GM23248 (cell line): Measurements from ENCODE around the gene GALNS. TPM values are rescaled to one million over a fixed set of nuclear protein-coding genes. Genes with fewer than 3 reads are reported as not detected.

Experiments used
- DNase-seq: peaks from one replicate; pipeline ENCODE4 v3.0.0-alpha.2; 2015
- H2AFZ ChIP-seq: fragments of 200-600 bp; sonication (generic); 2 replicates; pipeline ENCODE4 v1.6.1; 2016; ENCODE audit warnings: antibody characterized with exemption
- H3F3A ChIP-seq: fragments of 200-600 bp; sonication (generic); 2 replicates; pipeline ENCODE4 v1.6.1; 2016; ENCODE audit warnings: mild to moderate bottlenecking, antibody characterized with exemption, mixed run types; ENCODE audit not compliant: insufficient read depth
- H3K27ac ChIP-seq: fragments of 200-600 bp; sonication (generic); 2 replicates; pipeline ENCODE4 v1.5.1; 2016; ENCODE audit warnings: mild to moderate bottlenecking
- H3K27me3 ChIP-seq: fragments of 200-600 bp; sonication (generic); replicated peaks from 2 replicates; pipeline ENCODE4 v1.6.1; 2016; ENCODE audit warnings: mild to moderate bottlenecking; ENCODE audit not compliant: insufficient read depth
- H3K36me3 ChIP-seq: fragments of 200-600 bp; sonication (generic); 2 replicates; pipeline ENCODE4 v1.6.1; 2016; ENCODE audit warnings: low read depth, mild to moderate bottlenecking
- H3K4me1 ChIP-seq: fragments of 200-600 bp; sonication (generic); 2 replicates; pipeline ENCODE4 v1.6.1; 2016; ENCODE audit warnings: mild to moderate bottlenecking; ENCODE audit not compliant: insufficient read depth
- H3K4me2 ChIP-seq: fragments of 200-600 bp; sonication (generic); one replicate; pipeline ENCODE4 v1.6.1; 2016; ENCODE audit warnings: mild to moderate bottlenecking; ENCODE audit not compliant: unreplicated experiment
- H3K4me3 ChIP-seq: fragments of 200-600 bp; sonication (generic); 2 replicates; pipeline ENCODE4 v1.5.1; 2016; ENCODE audit warnings: mild to moderate bottlenecking
- H3K79me2 ChIP-seq: fragments of 200-600 bp; sonication (generic); 2 replicates; pipeline ENCODE4 v1.6.1; 2016; ENCODE audit warnings: mild to moderate bottlenecking; ENCODE audit not compliant: insufficient read depth
- H3K9ac ChIP-seq: fragments of 200-600 bp; sonication (generic); 2 replicates; pipeline ENCODE4 v1.6.1; 2016; ENCODE audit warnings: mild to moderate bottlenecking
- H3K9me2 ChIP-seq: fragments of 200-600 bp; sonication (generic); 2 replicates; pipeline ENCODE4 v1.6.1; 2016; ENCODE audit warnings: mixed run types, mild to moderate bottlenecking, moderate library complexity; ENCODE audit not compliant: insufficient read depth
- H3K9me3 ChIP-seq: fragments of 200-600 bp; sonication (generic); one replicate; pipeline ENCODE4 v1.6.1; 2017; ENCODE audit warnings: low read depth
- H4K20me1 ChIP-seq: fragments of 200-600 bp; sonication (generic); 2 replicates; pipeline ENCODE4 v1.6.0; 2016; ENCODE audit not compliant: insufficient read depth
- EZH2 ChIP-seq: fragments of 200-600 bp; sonication (generic); IDR thresholded peaks from 2 replicates; pipeline ENCODE4 v1.6.1; 2018; ENCODE audit warnings: antibody characterized with exemption, mild to moderate bottlenecking; ENCODE audit not compliant: insufficient read depth, poor library complexity, severe bottlenecking
- EZH2phosphoT487 ChIP-seq: fragments of 200-600 bp; sonication (generic); IDR thresholded peaks from 2 replicates; pipeline ENCODE4 v1.6.1; 2018; ENCODE audit warnings: antibody characterized with exemption, moderate library complexity, mild to moderate bottlenecking, low read depth; ENCODE audit not compliant: insufficient read depth
- WGBS, 2 experiments: methylation state at CpG; one replicate each; pipeline ENCODE4 v1.1.6; 2015 to 2017; ENCODE audit warnings: low lambda C conversion rate in 2 of 2, low coverage in 1 of 2; ENCODE audit errors: missing lambda C conversion rate in 2 of 2; 5-methylcytosine and 5-hydroxymethylcytosine counted together
- in situ Hi-C: fragments of 300-500 bp; cut with MboI; formaldehyde crosslinking; loops from 2 replicates; pipeline ENCODE4 v1.15.0; 2020
- polyA plus RNA-seq: library from polyadenylated mRNA; unstranded; fragments of >200 nt; fragmentation: Nextera tagmentation; extraction: Ambion mirVana; gene quantifications from 2 replicates; pipeline ENCODE4 v1.2.1, GENCODE V29; 2016
- total RNA-seq: library from RNA; depleted of rRNA; stranded (reverse); fragments of >200 nt; shearing (Covaris generic); gene quantifications from 2 replicates; pipeline ENCODE4 v1.2.3, GENCODE V29; 2014

Gene GALNS
- total and polyA plus RNA-seq, 2 experiments from 2014 or later, result 24.0 to 39.0 TPM

GRCh38 chr16:88800277-88800592 is 56.5 kb downstream of the GALNS start:
- Histone ChIP-seq H3K9me3 (no peaks in the 10 kb centered on the region), H3K4me1 (peaks cover 10% of the 10 kb centered on the region; the same call in 1 of the 2 replicates), H3K27me3 (no peaks in the 10 kb centered on the region), H2AFZ (no peak overlapping the region), H3K79me2 (peaks cover 11% of the 10 kb centered on the region), H3K4me3 (no peak overlapping the region), H3K9me2 (no peaks in the 10 kb centered on the region), H3F3A (no peaks in the 10 kb centered on the region), H3K4me2 (no peak overlapping the region), H4K20me1 (no peaks in the 10 kb centered on the region), H3K9ac (no peak overlapping the region), H3K27ac (no peak overlapping the region), H3K36me3 (no peaks in the 10 kb centered on the region)
- no peak for DNase-seq
- 81 to 90% methylated on average over 6 of the region's 6 CpGs for WGBS, 2 experiments
- in situ Hi-C loops, result no loop called here
- TF ChIP-seq EZH2phosphoT487 (no peak), EZH2 (no peak)

GRCh38 chr16:88799569-88800276 is 57.0 kb downstream of the GALNS start:
- Histone ChIP-seq H3K27ac (no peak overlapping the region), H3K4me2 (no peak overlapping the region), H3K9me2 (no peaks in the 10 kb centered on the region), H2AFZ (no peak overlapping the region), H3K36me3 (no peaks in the 10 kb centered on the region), H3K4me1 (peaks cover 10% of the 10 kb centered on the region; the same call in 1 of the 2 replicates), H3K27me3 (no peaks in the 10 kb centered on the region), H3F3A (no peaks in the 10 kb centered on the region), H3K9ac (no peak overlapping the region), H4K20me1 (no peaks in the 10 kb centered on the region), H3K9me3 (no peaks in the 10 kb centered on the region), H3K4me3 (no peak overlapping the region), H3K79me2 (peaks cover 6% of the 10 kb centered on the region)
- DNase-seq, result no peak
- TF ChIP-seq EZH2phosphoT487 (no peak), EZH2 (no peak)
- WGBS, 2 experiments, result 93% methylated on average over 17 of the region's 17 CpGs
- in situ Hi-C loops, result no loop called here

DNA sequence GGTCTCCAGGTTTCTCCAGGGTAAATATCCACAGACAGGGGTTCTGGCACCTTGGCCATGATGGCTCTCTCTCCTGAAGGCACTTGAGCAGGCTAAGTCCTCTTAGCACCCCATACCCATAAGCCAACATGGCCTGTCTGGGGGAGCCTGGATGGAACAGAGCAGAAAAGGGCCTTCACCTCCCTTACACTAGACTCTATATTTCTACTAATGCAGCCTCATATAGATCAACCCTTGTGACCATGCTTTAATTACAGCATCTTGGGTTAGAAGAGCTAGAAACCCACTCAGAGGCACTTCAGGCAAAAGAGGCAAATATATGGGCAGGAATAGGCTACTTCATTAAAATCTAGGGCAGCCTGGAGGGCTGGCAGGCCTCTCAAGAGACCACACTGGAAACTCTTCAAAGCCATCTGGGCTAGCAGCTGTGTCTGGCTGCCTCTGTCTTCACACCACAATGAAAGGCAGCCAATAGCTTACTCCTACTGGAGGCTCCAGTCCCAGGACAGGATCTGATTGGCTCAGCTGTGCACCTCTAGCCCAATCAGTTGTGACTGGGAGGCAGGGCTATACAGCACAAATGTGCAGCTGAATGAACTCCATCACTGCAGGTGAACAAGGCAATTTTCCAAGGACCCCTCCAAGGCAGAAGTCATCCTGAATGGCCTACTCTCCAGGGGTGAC is 57.8 kb downstream of the GALNS start:
- no peak overlapping the region for H3K9ac ChIP-seq
- H3K36me3 ChIP-seq, result no peaks in the 10 kb centered on the region
- H2AFZ ChIP-seq, result no peak overlapping the region
- no peaks in the 10 kb centered on the region for H3K9me2 ChIP-seq
- 0 out of 2 replicates have a peak, but pooled peaks cover 5% of the 10 kb centered on the region for H3K4me1 ChIP-seq
- no peaks in the 10 kb centered on the region for H3K79me2 ChIP-seq
- H4K20me1 ChIP-seq, result no peaks in the 10 kb centered on the region
- H3K27ac ChIP-seq, result no peak overlapping the region
- no peak for DNase-seq
- in situ Hi-C loops, result no loop called here
- no peak overlapping the region for H3K4me2 ChIP-seq
- no peaks in the 10 kb centered on the region for H3K9me3 ChIP-seq
- H3K4me3 ChIP-seq, result no peak overlapping the region
- H3F3A ChIP-seq, result no peaks in the 10 kb centered on the region
- no peaks in the 10 kb centered on the region for H3K27me3 ChIP-seq
- TF ChIP-seq EZH2phosphoT487 (no peak), EZH2 (no peak)

DNA sequence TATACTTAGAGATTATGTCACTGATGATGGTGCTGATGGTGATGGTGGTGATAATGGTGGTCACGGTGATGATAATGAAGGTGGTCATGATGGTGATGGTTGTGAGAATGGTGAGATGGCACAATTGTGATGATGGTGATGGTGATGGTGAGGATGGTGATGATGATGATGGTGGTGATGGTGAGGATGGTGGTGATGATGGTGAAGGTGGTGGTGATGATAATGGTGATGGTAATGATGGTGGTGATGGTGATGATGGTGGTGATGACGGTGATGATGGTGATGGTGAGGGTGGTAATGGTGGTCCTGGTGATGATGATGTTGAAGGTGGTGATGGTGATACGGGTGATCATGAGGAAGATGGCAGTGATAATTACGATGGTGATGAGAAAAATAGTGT is 58.7 kb downstream of the GALNS start:
- no peak overlapping the region for H2AFZ ChIP-seq
- H3K27ac ChIP-seq, result no peak overlapping the region
- H3K9me3 ChIP-seq, result no peaks in the 10 kb centered on the region
- no peaks in the 10 kb centered on the region for H4K20me1 ChIP-seq
- H3K9ac ChIP-seq, result no peak overlapping the region
- in situ Hi-C loops, result no loop called here
- no peaks in the 10 kb centered on the region for H3K36me3 ChIP-seq
- H3K9me2 ChIP-seq, result no peaks in the 10 kb centered on the region
- no peaks in the 10 kb centered on the region for H3F3A ChIP-seq
- H3K27me3 ChIP-seq, result no peaks in the 10 kb centered on the region
- 94 to 98% methylated on average over 4 of the region's 4 CpGs for WGBS, 2 experiments
- H3K79me2 ChIP-seq, result no peaks in the 10 kb centered on the region
- no peak overlapping the region for H3K4me2 ChIP-seq
- H3K4me1 ChIP-seq, result 0 out of 2 replicates have a peak, but pooled peaks cover 5% of the 10 kb centered on the region
- TF ChIP-seq EZH2phosphoT487 (no peak), EZH2 (no peak)
- no peak for DNase-seq
- H3K4me3 ChIP-seq, result no peak overlapping the region
